OCI-LY7 (cell line): Measurements from ENCODE around the gene SLC50A1. TPM values are rescaled to one million over a fixed set of nuclear protein-coding genes. Genes with fewer than 3 reads are reported as not detected.

Experiments
- BruUV-seq: library from RNA; stranded (reverse); fragments of 400-500 nt; replicated peaks from 2 replicates; lab custom pipeline; 2021; lab: Mats Ljungman, UMichigan
- CTCF ChIA-PET: fragments of 300-600 bp; sonication (Branson Sonifier 250); formaldehyde crosslinking; loops from one replicate; lab custom pipeline; 2022; ENCODE audit warnings: antibody characterized with exemption; ENCODE audit not compliant: unreplicated experiment; lab: Charles Lee
- POLR2A ChIA-PET: fragments of 300-600 bp; sonication (Branson Sonifier 250); formaldehyde crosslinking; loops from one replicate; lab custom pipeline; 2022; ENCODE audit warnings: antibody characterized with exemption; lab: Charles Lee
- DNase-seq: peaks from one replicate; pipeline ENCODE4 v3.0.0-alpha.2; 2015; ENCODE audit warnings: low spot score
- H2AFZ ChIP-seq: fragments of 200-600 bp; sonication (generic), shearing (Covaris generic); 2 replicates; pipeline ENCODE4 v1.6.1; 2014; ENCODE audit warnings: mild to moderate bottlenecking, antibody characterized with exemption, low read length, moderate library complexity
- H3K27ac ChIP-seq: fragments of 200-600 bp; sonication (generic); 2 replicates; pipeline ENCODE4 v1.5.1; 2014; ENCODE audit warnings: mixed run types, low read depth, mild to moderate bottlenecking, moderate library complexity, low read length, inconsistent platforms; ENCODE audit not compliant: poor library complexity, severe bottlenecking
- H3K36me3 ChIP-seq: fragments of 200-600 bp; sonication (generic); 2 replicates; pipeline ENCODE4 v1.6.1; 2014; ENCODE audit warnings: mild to moderate bottlenecking, antibody characterized with exemption, low read length, moderate library complexity, mixed read lengths; ENCODE audit not compliant: insufficient read depth
- H3K4me1 ChIP-seq: fragments of 200-600 bp; sonication (generic); 2 replicates; pipeline ENCODE4 v1.5.1; 2014; ENCODE audit warnings: mild to moderate bottlenecking, low read length; ENCODE audit not compliant: insufficient read depth, poor library complexity, severe bottlenecking
- H3K4me2 ChIP-seq: fragments of 200-600 bp; sonication (generic); 2 replicates; pipeline ENCODE4 v1.6.1; 2014; ENCODE audit warnings: mild to moderate bottlenecking, low read length
- H3K4me3 ChIP-seq: fragments of 200-600 bp; sonication (generic); 2 replicates; pipeline ENCODE4 v1.5.1; 2014; ENCODE audit warnings: mild to moderate bottlenecking, low read depth, low read length; ENCODE audit not compliant: poor library complexity, severe bottlenecking
- H3K79me2 ChIP-seq: fragments of 200-600 bp; sonication (generic); 2 replicates; pipeline ENCODE4 v1.6.1; 2016; ENCODE audit warnings: low read depth, mild to moderate bottlenecking, low read length, moderate library complexity, mixed read lengths; ENCODE audit not compliant: insufficient read depth
- H3K9me2 ChIP-seq: fragments of 200-600 bp; sonication (generic); 2 replicates; pipeline ENCODE4 v1.6.1; 2016; ENCODE audit warnings: mild to moderate bottlenecking, low read length, mixed read lengths; ENCODE audit not compliant: insufficient read depth
- H3K9me3 ChIP-seq: fragments of 200-600 bp; sonication (generic); 2 replicates; pipeline ENCODE4 v1.6.1; 2014; ENCODE audit warnings: mild to moderate bottlenecking, mixed run types, low read length, mixed read lengths
- H4K20me1 ChIP-seq: fragments of 200-600 bp; sonication (generic); 2 replicates; pipeline ENCODE4 v1.6.1; 2014; ENCODE audit warnings: mild to moderate bottlenecking, antibody characterized with exemption, low read length, moderate library complexity, mixed read lengths; ENCODE audit not compliant: insufficient read depth
- EZH2phosphoT487 ChIP-seq: fragments of 200-600 bp; sonication (generic); IDR thresholded peaks from 2 replicates; pipeline ENCODE4 v1.6.1; 2018; ENCODE audit warnings: low read depth, borderline replicate concordance, mild to moderate bottlenecking, mixed run types, antibody characterized with exemption, low read length, moderate library complexity, mixed read lengths
- intact Hi-C: fragments of 100-400 bp; cut with micrococcal nuclease; formaldehyde crosslinking; loops from one replicate; pipeline ENCODE4 v1.10.0; 2022; ENCODE audit not compliant: unreplicated experiment
- total RNA-seq, 2 experiments: library from RNA; depleted of rRNA in 1 of 2; stranded (reverse); fragments of >200 nt in 1 of 2; shearing (Covaris generic) in 1 of 2; gene quantifications; 2 replicates each; pipeline ENCODE4 v1.2.3, GENCODE V29; 2014 to 2022
- TF ChIP-seq, protein P1 (sequence below): fragments of 200-600 bp; sonication (generic); conservative IDR thresholded peaks from 2 replicates; pipeline ENCODE4 v1.5.1; 2014; ENCODE audit warnings: mild to moderate bottlenecking, antibody characterized with exemption, low read length, moderate library complexity, mixed read lengths

SLC50A1 gene
- total RNA-seq, 2 experiments from 2014 or later: 12.3 to 46.1 TPM

DNA sequence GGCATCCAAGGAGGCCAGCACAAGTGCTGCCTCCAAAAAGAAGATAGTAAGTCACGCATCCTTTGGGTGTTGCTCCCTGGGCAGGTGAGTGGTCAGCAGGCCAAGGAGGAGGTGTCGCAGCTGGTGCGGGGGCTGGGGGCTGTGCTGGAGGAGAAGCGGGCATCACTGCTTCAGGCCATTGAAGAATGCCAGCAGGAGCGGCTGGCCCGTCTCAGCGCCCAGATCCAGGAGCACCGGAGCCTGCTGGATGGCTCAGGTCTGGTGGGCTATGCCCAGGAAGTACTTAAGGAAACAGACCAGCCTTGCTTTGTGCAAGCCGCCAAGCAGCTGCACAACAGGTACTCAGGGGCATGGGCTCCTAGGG, 42.2 kb downstream of the SLC50A1 start:
- no peaks in the 10 kb centered on the region for H3K9me3 ChIP-seq
- no TSS peak for BruUV-seq
- no peaks in the 10 kb centered on the region for H3K9me2 ChIP-seq
- H4K20me1 ChIP-seq: no peaks in the 10 kb centered on the region
- no peaks in the 10 kb centered on the region for H3K36me3 ChIP-seq
- ChIA-PET CTCF (interaction anchor here (1.0 to 1.3 kb wide), 2 partner anchors 7 to 15 kb away, joined by 3 to 4 read pairs; no protein-coding TSS in a partner anchor), POLR2A (interaction anchor here (1.2 kb wide), 1 partner anchor 49 kb away, joined by 4 read pairs; no protein-coding TSS in a partner anchor)
- H2AFZ ChIP-seq: no peak overlapping the region
- no peak overlapping the region for H3K4me2 ChIP-seq
- peaks cover 24% of the 10 kb centered on the region for H3K4me1 ChIP-seq
- no peaks in the 10 kb centered on the region; the same call in 1 of the 2 replicates for H3K79me2 ChIP-seq
- no peak overlapping the region for H3K4me3 ChIP-seq
- no peak for TF ChIP-seq EZH2phosphoT487
- TF ChIP-seq, protein P1, sequence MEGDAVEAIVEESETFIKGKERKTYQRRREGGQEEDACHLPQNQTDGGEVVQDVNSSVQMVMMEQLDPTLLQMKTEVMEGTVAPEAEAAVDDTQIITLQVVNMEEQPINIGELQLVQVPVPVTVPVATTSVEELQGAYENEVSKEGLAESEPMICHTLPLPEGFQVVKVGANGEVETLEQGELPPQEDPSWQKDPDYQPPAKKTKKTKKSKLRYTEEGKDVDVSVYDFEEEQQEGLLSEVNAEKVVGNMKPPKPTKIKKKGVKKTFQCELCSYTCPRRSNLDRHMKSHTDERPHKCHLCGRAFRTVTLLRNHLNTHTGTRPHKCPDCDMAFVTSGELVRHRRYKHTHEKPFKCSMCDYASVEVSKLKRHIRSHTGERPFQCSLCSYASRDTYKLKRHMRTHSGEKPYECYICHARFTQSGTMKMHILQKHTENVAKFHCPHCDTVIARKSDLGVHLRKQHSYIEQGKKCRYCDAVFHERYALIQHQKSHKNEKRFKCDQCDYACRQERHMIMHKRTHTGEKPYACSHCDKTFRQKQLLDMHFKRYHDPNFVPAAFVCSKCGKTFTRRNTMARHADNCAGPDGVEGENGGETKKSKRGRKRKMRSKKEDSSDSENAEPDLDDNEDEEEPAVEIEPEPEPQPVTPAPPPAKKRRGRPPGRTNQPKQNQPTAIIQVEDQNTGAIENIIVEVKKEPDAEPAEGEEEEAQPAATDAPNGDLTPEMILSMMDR: no peak
- no peak for DNase-seq
- intact Hi-C loops: loop anchor here (5.0 kb wide), 1 partner anchor 144 kb away; the partner anchor contains the start of gene RUSC1
- no peak overlapping the region for H3K27ac ChIP-seq

DNA sequence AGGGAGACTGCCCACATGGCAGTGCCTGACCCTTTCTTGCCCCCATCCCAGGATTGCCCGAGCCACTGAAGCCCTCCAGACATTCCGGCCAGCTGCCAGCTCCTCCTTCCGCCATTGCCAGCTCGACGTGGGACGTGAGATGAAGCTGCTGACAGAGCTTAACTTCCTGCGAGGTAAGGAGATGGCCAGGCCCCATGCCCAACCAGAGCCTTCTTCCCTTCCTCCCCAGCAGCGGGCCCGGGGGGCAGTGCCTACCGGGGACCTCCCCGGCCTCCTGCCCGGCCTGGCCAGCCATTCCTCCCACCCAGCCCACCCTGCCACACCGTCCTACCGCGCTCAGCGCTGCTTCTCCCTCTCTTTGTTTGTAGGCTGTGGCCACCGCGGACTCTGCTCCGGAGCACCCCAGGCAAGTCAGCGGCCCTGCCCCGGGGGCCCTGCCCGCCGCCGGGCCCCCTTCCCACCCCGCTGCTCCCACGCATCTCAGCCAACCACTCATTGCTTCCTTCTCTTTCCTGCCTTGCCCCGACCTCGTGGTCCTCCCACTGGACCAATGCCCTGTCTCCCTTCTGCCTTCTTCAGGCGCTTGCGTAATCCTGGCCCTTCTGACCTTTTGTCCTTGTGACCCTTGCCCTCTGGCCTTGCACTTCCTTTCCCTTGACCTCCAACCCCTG, 42.9 kb downstream of the SLC50A1 start:
- CTCF ChIA-PET: no interaction called here
- POLR2A ChIA-PET: interaction anchor here (1.2 kb wide), 1 partner anchor 48 kb away, joined by 4 read pairs; no protein-coding TSS in a partner anchor

More for the DNA sequence above, 42.9 kb downstream of the SLC50A1 start:
- Histone ChIP-seq H4K20me1 (no peaks in the 10 kb centered on the region), H3K9me3 (no peaks in the 10 kb centered on the region), H3K36me3 (no peaks in the 10 kb centered on the region), H3K4me2 (no peak overlapping the region), H3K79me2 (no peaks in the 10 kb centered on the region), H3K4me1 (peaks cover 21% of the 10 kb centered on the region), H2AFZ (no peak overlapping the region), H3K4me3 (no peak overlapping the region), H3K27ac (no peak overlapping the region), H3K9me2 (no peaks in the 10 kb centered on the region)
- no peak for DNase-seq
- intact Hi-C loops: loop anchor here (5.0 kb wide), 1 partner anchor 144 kb away; the partner anchor contains the start of gene RUSC1
- no peak for TF ChIP-seq EZH2phosphoT487
- TF ChIP-seq, protein P1: no peak
- no TSS peak for BruUV-seq
